HG02571 (cell line): ENCODE results near the gene PMFBP1.

Experiments used
- ATAC-seq: cut with Tn5 transposase; IDR thresholded peaks from one replicate; pipeline ENCODE4 v1.9.1; 2021; ENCODE audit warnings: mild to moderate bottlenecking, moderate library complexity; ENCODE audit not compliant: unreplicated experiment

Gene PMFBP1

GRCh38 chr16:72172105-72173034 lies at the start of gene PMFBP1:
Gene PMFBP1, minus strand, starts transcription at chr16:72172155. Its CDS starts 947 bp downstream, at chr16:72171208.
- peak; percentile 87 for ATAC-seq

GRCh38 chr16:72221630-72222024 lies 49.7 kb upstream of the PMFBP1 start:
- ATAC-seq = no peak

GRCh38 chr16:72220875-72221629 lies 49.1 kb upstream of the PMFBP1 start:
- no peak for ATAC-seq

- ATAC-seq = no peak
Measured at GRCh38 chr16:72219282-72219681, 47.3 kb upstream of the PMFBP1 start.

GRCh38 chr16:72216767-72217166 lies 44.8 kb upstream of the PMFBP1 start:
- ATAC-seq = no peak

GRCh38 chr16:72214821-72215220 lies 42.9 kb upstream of the PMFBP1 start:
- no peak for ATAC-seq

GRCh38 chr16:72211110-72211509 lies 39.2 kb upstream of the PMFBP1 start:
- no peak for ATAC-seq

- ATAC-seq = no peak
Measured at GRCh38 chr16:72210555-72210954, 38.6 kb upstream of the PMFBP1 start.

GRCh38 chr16:72210072-72210471 lies 38.1 kb upstream of the PMFBP1 start:
- no peak for ATAC-seq

GRCh38 chr16:72206299-72206698 lies 34.3 kb upstream of the PMFBP1 start:
- no peak for ATAC-seq

- no peak for ATAC-seq
Measured at GRCh38 chr16:72203401-72203800, 31.4 kb upstream of the PMFBP1 start.

- no peak for ATAC-seq
Measured at GRCh38 chr16:72202014-72202413, 30.1 kb upstream of the PMFBP1 start.

GRCh38 chr16:72201387-72201786 lies 29.4 kb upstream of the PMFBP1 start:
- no peak for ATAC-seq

GRCh38 chr16:72199761-72200337 lies 27.9 kb upstream of the PMFBP1 start:
- ATAC-seq = no peak

GRCh38 chr16:72198771-72199201 lies 26.8 kb upstream of the PMFBP1 start:
- no peak for ATAC-seq

- ATAC-seq = no peak
Measured at GRCh38 chr16:72198021-72198711, 26.2 kb upstream of the PMFBP1 start.

- no peak for ATAC-seq
Measured at GRCh38 chr16:72197545-72197944, 25.6 kb upstream of the PMFBP1 start.

GRCh38 chr16:72195609-72196008 lies 23.7 kb upstream of the PMFBP1 start:
- no peak for ATAC-seq

GRCh38 chr16:72191551-72191950 lies 19.6 kb upstream of the PMFBP1 start:
- ATAC-seq = no peak

- ATAC-seq = no peak
Measured at GRCh38 chr16:72189865-72190371, 18.0 kb upstream of the PMFBP1 start.

- ATAC-seq = no peak
Measured at GRCh38 chr16:72188541-72188940, 16.6 kb upstream of the PMFBP1 start.
